CD4-positive, alpha-beta T cell (primary cell): ENCODE results near the gene LCN1. TPM values are rescaled to one million over a fixed set of nuclear protein-coding genes. Genes with fewer than 3 reads are reported as not detected.

Experiments used
- ATAC-seq: fragments of 200-7000 bp; cut with Tn5 transposase; one replicate; pipeline ENCODE4 v1.10.0; 2022; ENCODE audit warnings: mild to moderate bottlenecking; ENCODE audit not compliant: poor library complexity
- CTCF ChIA-PET: fragments of 350-600 bp; sonication (Branson Sonifier 250); formaldehyde crosslinking; loops from one replicate; lab custom pipeline; 2021; ENCODE audit warnings: antibody characterized with exemption, inconsistent platforms; lab: Charles Lee
- POLR2A ChIA-PET: fragments of 350-600 bp; sonication (Branson Sonifier 250); formaldehyde crosslinking; loops from one replicate; lab custom pipeline; 2021; ENCODE audit warnings: antibody characterized with exemption, inconsistent platforms; lab: Charles Lee
- DNase-seq, 14 experiments: peaks; one replicate each; pipeline ENCODE4 v3.0.0-alpha.2; 2013 to 2020; ENCODE audit warnings: mixed read lengths in 2 of 14
- H3K27ac ChIP-seq, 2 donors: one replicate each; pipeline versions ENCODE4 v1.5.1 to v1.7.0; 2013; ENCODE audit warnings: low read length in 2 of 2, low read depth in 1 of 2, mild to moderate bottlenecking in 1 of 2
- H3K27me3 ChIP-seq, 2 experiments: 1 replicate in 1 of 2; 2 replicates in 1 of 2; pipeline versions ENCODE4 v1.6.1 to v1.7.0; 2013; ENCODE audit warnings: low read length in 2 of 2, control low read depth in 1 of 2, mild to moderate bottlenecking in 1 of 2, moderate library complexity in 1 of 2; ENCODE audit not compliant: insufficient read depth in 2 of 2, control insufficient read depth in 1 of 2
- H3K36me3 ChIP-seq: one replicate; pipeline ENCODE4 v1.6.1; 2013; ENCODE audit warnings: low read length, control low read depth; ENCODE audit not compliant: insufficient read depth
- H3K4me1 ChIP-seq: one replicate; pipeline ENCODE4 v1.6.1; 2013; ENCODE audit warnings: low read length, control low read depth; ENCODE audit not compliant: insufficient read depth
- H3K4me3 ChIP-seq: one replicate; pipeline ENCODE4 v1.5.1; 2013; ENCODE audit warnings: mild to moderate bottlenecking, low read length, moderate library complexity
- H3K9me3 ChIP-seq, 2 experiments: 1 replicate in 1 of 2; 2 replicates in 1 of 2; pipeline versions ENCODE4 v1.6.1 to v1.7.0; 2013; ENCODE audit warnings: low read length in 2 of 2, mild to moderate bottlenecking in 2 of 2, control low read depth in 1 of 2, moderate library complexity in 1 of 2; ENCODE audit not compliant: control insufficient read depth in 1 of 2, insufficient read depth in 1 of 2
- H3K27ac Mint-ChIP-seq: one replicate; pipeline ENCODE4 v1.8.0; 2020; ENCODE audit warnings: mixed read lengths
- H3K27me3 Mint-ChIP-seq: one replicate; pipeline ENCODE4 v1.8.0; 2021; ENCODE audit warnings: mixed read lengths
- H3K36me3 Mint-ChIP-seq: one replicate; pipeline ENCODE4 v1.8.0; 2021; ENCODE audit warnings: low read depth, mixed read lengths
- H3K4me1 Mint-ChIP-seq: one replicate; pipeline ENCODE4 v1.8.0; 2021; ENCODE audit warnings: low read depth, mixed read lengths
- H3K4me3 Mint-ChIP-seq: one replicate; pipeline ENCODE4 v1.8.0; 2020; ENCODE audit warnings: mild to moderate bottlenecking, mixed read lengths
- H3K9me3 Mint-ChIP-seq: one replicate; pipeline ENCODE4 v1.8.0; 2020; ENCODE audit warnings: mixed read lengths
- intact Hi-C, 2 experiments: fragments of 100-400 bp; cut with DNase I in 1 of 2; cut with micrococcal nuclease in 1 of 2; formaldehyde crosslinking; loops; one replicate each; pipeline versions ENCODE4 v1.15.1 to v1.9.0; 2023 to 2025; cut with DNase I, micrococcal nuclease
- total RNA-seq, 174 experiments: library from RNA in 2 of 174; stranded (reverse) in 2 of 174; gene quantifications; one replicate each; pipeline ENCODE4 v1.2.3 and lab custom pipeline; 2021 to 2026
- TF ChIP-seq, protein P1 (sequence below): fragments of 200-600 bp; IDR thresholded peaks from one replicate; pipeline ENCODE4 v1.8.0; 2022; ENCODE audit warnings: antibody characterized with exemption, mild to moderate bottlenecking

The LCN1 gene
- total RNA-seq, 2 experiments from 2014 or later, result not detected

DNA sequence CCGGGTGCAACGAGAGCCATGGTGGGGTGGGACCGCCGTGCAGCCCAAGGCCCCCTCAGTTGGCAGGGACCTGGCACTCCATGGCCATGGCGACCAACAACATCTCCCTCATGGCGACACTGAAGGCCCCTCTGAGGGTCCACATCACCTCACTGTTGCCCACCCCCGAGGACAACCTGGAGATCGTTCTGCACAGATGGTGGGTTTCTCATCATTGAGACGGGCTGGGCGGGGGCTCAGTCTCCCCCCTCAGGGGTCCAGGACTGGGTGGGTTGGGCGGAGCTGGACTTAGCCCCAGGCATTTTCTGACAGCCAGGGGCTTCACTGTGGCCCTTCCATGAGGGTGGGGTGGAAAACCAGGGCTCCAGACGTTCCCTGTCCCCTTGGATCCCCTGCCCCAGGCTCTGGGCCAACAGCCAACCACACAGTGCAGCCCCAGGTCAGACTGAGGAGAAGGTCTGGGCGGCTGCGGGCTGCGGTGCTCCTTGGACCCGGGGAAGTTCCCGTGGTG lies 41.0 kb downstream of the LCN1 start:
- ATAC-seq (no peak), DNase-seq (no peak)
- Histone ChIP-seq H3K9me3 (peaks cover 0 to 9% of the 10 kb centered on the region in 2 experiments), H3K27me3 (peaks cover 6 to 16% of the 10 kb centered on the region in 2 experiments), H3K4me1 (no peaks in the 10 kb centered on the region), H3K27ac (no peak overlapping the region), H3K36me3 (no peaks in the 10 kb centered on the region), H3K4me3 (no peak overlapping the region)
- no peak overlapping the region for H3K27ac Mint-ChIP-seq
- TF ChIP-seq, protein P1, sequence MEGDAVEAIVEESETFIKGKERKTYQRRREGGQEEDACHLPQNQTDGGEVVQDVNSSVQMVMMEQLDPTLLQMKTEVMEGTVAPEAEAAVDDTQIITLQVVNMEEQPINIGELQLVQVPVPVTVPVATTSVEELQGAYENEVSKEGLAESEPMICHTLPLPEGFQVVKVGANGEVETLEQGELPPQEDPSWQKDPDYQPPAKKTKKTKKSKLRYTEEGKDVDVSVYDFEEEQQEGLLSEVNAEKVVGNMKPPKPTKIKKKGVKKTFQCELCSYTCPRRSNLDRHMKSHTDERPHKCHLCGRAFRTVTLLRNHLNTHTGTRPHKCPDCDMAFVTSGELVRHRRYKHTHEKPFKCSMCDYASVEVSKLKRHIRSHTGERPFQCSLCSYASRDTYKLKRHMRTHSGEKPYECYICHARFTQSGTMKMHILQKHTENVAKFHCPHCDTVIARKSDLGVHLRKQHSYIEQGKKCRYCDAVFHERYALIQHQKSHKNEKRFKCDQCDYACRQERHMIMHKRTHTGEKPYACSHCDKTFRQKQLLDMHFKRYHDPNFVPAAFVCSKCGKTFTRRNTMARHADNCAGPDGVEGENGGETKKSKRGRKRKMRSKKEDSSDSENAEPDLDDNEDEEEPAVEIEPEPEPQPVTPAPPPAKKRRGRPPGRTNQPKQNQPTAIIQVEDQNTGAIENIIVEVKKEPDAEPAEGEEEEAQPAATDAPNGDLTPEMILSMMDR, result no peak
- H3K36me3 Mint-ChIP-seq, result no peaks in the 10 kb centered on the region
- no peak overlapping the region for H3K4me3 Mint-ChIP-seq
- ChIA-PET CTCF (no interaction called here), POLR2A (no interaction called here)
- intact Hi-C loops, result no loop called here
- no peaks in the 10 kb centered on the region for H3K9me3 Mint-ChIP-seq
- H3K4me1 Mint-ChIP-seq, result no peaks in the 10 kb centered on the region
- peaks cover 33% of the 10 kb centered on the region for H3K27me3 Mint-ChIP-seq

DNA sequence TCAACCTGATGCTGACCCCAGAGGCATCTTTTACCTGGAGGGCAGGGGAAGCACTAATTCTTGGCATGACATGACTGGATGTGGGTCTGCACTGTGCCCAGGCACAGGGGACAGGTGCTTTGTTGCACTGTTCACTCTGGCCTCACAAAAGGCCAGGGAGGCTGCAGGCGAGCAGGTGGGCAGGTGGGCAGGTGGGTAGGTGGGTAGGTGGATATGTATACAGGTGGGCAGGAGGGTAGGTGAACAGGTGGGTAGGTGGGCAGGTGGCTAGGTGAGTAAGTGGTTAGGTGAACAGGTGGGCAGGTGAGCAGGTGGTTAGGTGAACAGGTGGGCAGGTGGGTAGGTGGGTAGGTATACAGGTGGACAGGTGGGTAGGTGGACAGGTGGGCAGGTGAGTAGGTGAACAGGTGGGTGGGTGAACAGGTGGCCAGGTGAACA lies 41.8 kb downstream of the LCN1 start:
- H3K27ac Mint-ChIP-seq, result no peak overlapping the region
- peaks cover 33% of the 10 kb centered on the region for H3K27me3 Mint-ChIP-seq

DNA sequence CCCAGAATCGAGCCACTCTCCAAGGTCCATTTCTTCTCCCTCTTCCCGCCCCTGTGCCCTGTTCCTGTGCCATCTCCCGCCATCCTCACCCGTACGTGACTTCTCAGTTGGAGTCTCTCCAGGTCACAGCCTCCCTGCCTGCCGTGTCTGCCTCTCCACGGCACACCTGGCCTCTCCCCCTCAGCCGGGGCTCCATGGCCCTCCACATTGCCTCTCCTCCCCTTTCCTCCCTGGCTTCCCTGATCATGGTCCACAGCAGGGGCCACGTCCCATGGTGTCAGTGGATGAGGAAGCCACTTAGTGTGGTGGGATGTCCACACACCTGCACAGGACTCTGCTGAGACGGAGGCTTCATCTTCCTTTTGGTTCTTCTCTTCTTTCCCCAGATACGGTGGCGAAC lies 42.6 kb downstream of the LCN1 start:
- no peak overlapping the region for H3K27ac ChIP-seq
- H3K9me3 ChIP-seq, result peaks cover 0 to 9% of the 10 kb centered on the region in 2 experiments
- Mint-ChIP-seq H3K4me3 (no peak overlapping the region), H3K27me3 (peaks cover 33% of the 10 kb centered on the region), H3K36me3 (no peaks in the 10 kb centered on the region), H3K4me1 (no peaks in the 10 kb centered on the region), H3K9me3 (no peaks in the 10 kb centered on the region), H3K27ac (no peak overlapping the region)
- no peak overlapping the region for H3K4me3 ChIP-seq
- H3K27me3 ChIP-seq, result peaks cover 6 to 16% of the 10 kb centered on the region in 2 experiments
- POLR2A ChIA-PET, result no interaction called here
- intact Hi-C loops, result no loop called here
- ATAC-seq, result no peak
- TF ChIP-seq, protein P1, result no peak
- no peaks in the 10 kb centered on the region for H3K4me1 ChIP-seq
- CTCF ChIA-PET, result no interaction called here
- DNase-seq, result no peak
- H3K36me3 ChIP-seq, result no peaks in the 10 kb centered on the region

More for the DNA sequence above, 41.8 kb downstream of the LCN1 start:
- H3K9me3 Mint-ChIP-seq, result no peaks in the 10 kb centered on the region
- H3K27ac ChIP-seq, result no peak overlapping the region
- H3K9me3 ChIP-seq, result peaks cover 0 to 9% of the 10 kb centered on the region in 2 experiments
- ChIA-PET POLR2A (no interaction called here), CTCF (no interaction called here)
- H3K4me1 Mint-ChIP-seq, result no peaks in the 10 kb centered on the region
- no peaks in the 10 kb centered on the region for H3K36me3 ChIP-seq
- no peak overlapping the region for H3K4me3 ChIP-seq
- H3K36me3 Mint-ChIP-seq, result no peaks in the 10 kb centered on the region
- no peak overlapping the region for H3K4me3 Mint-ChIP-seq
- H3K27me3 ChIP-seq, result peaks cover 6 to 16% of the 10 kb centered on the region in 2 experiments
- DNase-seq (no peak), ATAC-seq (no peak)
- H3K4me1 ChIP-seq, result no peaks in the 10 kb centered on the region
- intact Hi-C loops, result no loop called here
- TF ChIP-seq, protein P1, result no peak
